ENCODE data around the gene SEPTIN8.
"Not testable (repeated sequence)": the region's sequence is repeated elsewhere in the genome, so short reads cannot be mapped to it uniquely, and the experiment has no call there.

SEPTIN8 gene

GRCh38 chr5:132812123-132812765 lies 35.2 kb upstream of the SEPTIN8 start:
- no peak for DNase-seq (ENCODE audit: low read depth)

GRCh38 chr5:132810605-132811004 lies 33.6 kb upstream of the SEPTIN8 start:
- DNase-seq (ENCODE audit: low read depth) = no peak

- DNase-seq (ENCODE audit: low read depth) = no peak
Measured at GRCh38 chr5:132808866-132809265, 31.8 kb upstream of the SEPTIN8 start.

- no peak for DNase-seq (ENCODE audit: low read depth)
Measured at GRCh38 chr5:132808448-132808847, 31.4 kb upstream of the SEPTIN8 start.

GRCh38 chr5:132807163-132807838 lies 30.3 kb upstream of the SEPTIN8 start:
- DNase-seq (ENCODE audit: low read depth) = no peak

- DNase-seq (ENCODE audit: low read depth) = not testable (repeated sequence)
Measured at GRCh38 chr5:132806804-132807162, 29.7 kb upstream of the SEPTIN8 start.

- DNase-seq (ENCODE audit: low read depth) = not testable (repeated sequence)
Measured at GRCh38 chr5:132805872-132806271, 28.8 kb upstream of the SEPTIN8 start.

- DNase-seq (ENCODE audit: low read depth) = not testable (repeated sequence)
Measured at GRCh38 chr5:132804219-132804618, 27.2 kb upstream of the SEPTIN8 start.

- DNase-seq (ENCODE audit: low read depth) = not testable (repeated sequence)
Measured at GRCh38 chr5:132802685-132803066, 25.6 kb upstream of the SEPTIN8 start.

- DNase-seq (ENCODE audit: low read depth) = no peak
Measured at GRCh38 chr5:132802044-132802684, 25.1 kb upstream of the SEPTIN8 start.

GRCh38 chr5:132800545-132800944 lies 23.5 kb upstream of the SEPTIN8 start:
- no peak for DNase-seq (ENCODE audit: low read depth)

GRCh38 chr5:132799392-132799791 lies 22.4 kb upstream of the SEPTIN8 start:
- no peak for DNase-seq (ENCODE audit: low read depth)

GRCh38 chr5:132797651-132798050 lies 20.6 kb upstream of the SEPTIN8 start:
- DNase-seq (ENCODE audit: low read depth) = no peak

- no peak for DNase-seq (ENCODE audit: low read depth)
Measured at GRCh38 chr5:132791026-132791425, 14.0 kb upstream of the SEPTIN8 start.

- DNase-seq (ENCODE audit: low read depth) = no peak
Measured at GRCh38 chr5:132790201-132790865, 13.3 kb upstream of the SEPTIN8 start.

GRCh38 chr5:132788990-132789886 lies 12.2 kb upstream of the SEPTIN8 start:
- DNase-seq (ENCODE audit: low read depth) = no peak

- no peak for DNase-seq (ENCODE audit: low read depth)
Measured at GRCh38 chr5:132788508-132788907, 11.5 kb upstream of the SEPTIN8 start.

GRCh38 chr5:132787076-132787475 lies 10.0 kb upstream of the SEPTIN8 start:
- DNase-seq (ENCODE audit: low read depth) = no peak

GRCh38 chr5:132785864-132786263 lies 8.8 kb upstream of the SEPTIN8 start:
- DNase-seq (ENCODE audit: low read depth) = no peak

GRCh38 chr5:132785365-132785764 lies 8.3 kb upstream of the SEPTIN8 start:
- no peak for DNase-seq (ENCODE audit: low read depth)

- no peak for DNase-seq (ENCODE audit: low read depth)
Measured at GRCh38 chr5:132782101-132782500, 5.1 kb upstream of the SEPTIN8 start.

- DNase-seq (ENCODE audit: low read depth) = no peak
Measured at GRCh38 chr5:132781029-132781428, 4.0 kb upstream of the SEPTIN8 start.
